HG03565 (cell line): ENCODE measurements around the gene ZNF519.
"Not testable (repeated sequence)": the region's sequence is repeated elsewhere in the genome, so short reads cannot be mapped to it uniquely, and the experiment has no call there.

Experiments
- ATAC-seq: cut with Tn5 transposase; IDR thresholded peaks from one replicate; pipeline ENCODE4 v1.9.1; 2021; ENCODE audit warnings: mild to moderate bottlenecking, moderate library complexity; ENCODE audit not compliant: unreplicated experiment

ZNF519 gene

GRCh38 chr18:14132271-14132700 lies at the start of gene ZNF519:
TSS of gene ZNF519 (minus strand) at chr18:14132435. CDS start at chr18:14132277, 158 bp downstream.
- peak; percentile 100 for ATAC-seq

GRCh38 chr18:14179306-14179705 lies 47.1 kb upstream of the ZNF519 start:
- no peak for ATAC-seq

GRCh38 chr18:14178321-14179196 lies 46.3 kb upstream of the ZNF519 start:
- ATAC-seq, result peak; percentile 96

DNA sequence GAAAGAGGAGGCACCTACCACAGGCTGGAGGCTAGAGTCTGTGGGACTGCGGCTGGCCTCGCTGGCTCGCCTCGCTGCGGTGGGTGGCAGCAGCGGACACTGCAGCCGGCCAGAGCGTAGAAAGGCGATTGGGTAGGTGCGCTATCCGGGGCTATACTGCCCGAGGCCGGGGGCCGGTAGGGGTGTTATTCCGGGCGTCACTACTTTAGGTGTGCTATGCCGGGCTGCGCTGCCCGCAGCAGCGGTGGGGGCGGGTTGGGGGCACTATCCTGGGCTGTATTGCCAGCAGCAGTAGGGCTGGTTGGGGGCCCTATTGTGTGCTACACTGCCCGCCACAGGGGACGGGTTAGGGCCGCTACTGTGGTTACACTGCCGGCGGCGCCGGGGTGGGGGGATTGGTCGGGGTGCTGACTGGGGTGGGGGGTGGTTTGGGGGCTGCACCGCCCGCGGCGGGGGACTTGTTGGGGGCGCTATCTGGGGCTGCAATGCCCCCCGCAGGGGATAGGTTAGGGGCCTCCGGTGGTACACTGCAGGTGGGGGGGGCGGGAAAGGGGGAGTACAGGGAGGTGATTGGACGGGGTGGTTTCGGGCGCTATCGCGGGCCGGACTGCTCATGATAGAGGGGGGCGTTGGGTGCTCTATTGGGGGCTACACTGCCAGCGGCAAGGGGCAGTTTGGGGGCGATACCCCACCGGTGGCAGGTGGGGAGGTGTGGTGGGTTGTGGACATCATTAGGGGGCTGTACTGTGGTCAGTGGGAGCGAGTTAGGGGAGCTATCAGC lies 45.5 kb upstream of the ZNF519 start:
- ATAC-seq, result not testable (repeated sequence)

GRCh38 chr18:14175404-14175803 lies 43.2 kb upstream of the ZNF519 start:
- not testable (repeated sequence) for ATAC-seq

GRCh38 chr18:14174706-14175085 lies 42.5 kb upstream of the ZNF519 start:
- no peak for ATAC-seq

GRCh38 chr18:14174002-14174705 lies 41.9 kb upstream of the ZNF519 start:
- not testable (repeated sequence) for ATAC-seq

- not testable (repeated sequence) for ATAC-seq
Observed at GRCh38 chr18:14173116-14173951, 41.1 kb upstream of the ZNF519 start.

- ATAC-seq, result not testable (repeated sequence)
Observed at GRCh38 chr18:14172142-14173115, 40.2 kb upstream of the ZNF519 start.

DNA sequence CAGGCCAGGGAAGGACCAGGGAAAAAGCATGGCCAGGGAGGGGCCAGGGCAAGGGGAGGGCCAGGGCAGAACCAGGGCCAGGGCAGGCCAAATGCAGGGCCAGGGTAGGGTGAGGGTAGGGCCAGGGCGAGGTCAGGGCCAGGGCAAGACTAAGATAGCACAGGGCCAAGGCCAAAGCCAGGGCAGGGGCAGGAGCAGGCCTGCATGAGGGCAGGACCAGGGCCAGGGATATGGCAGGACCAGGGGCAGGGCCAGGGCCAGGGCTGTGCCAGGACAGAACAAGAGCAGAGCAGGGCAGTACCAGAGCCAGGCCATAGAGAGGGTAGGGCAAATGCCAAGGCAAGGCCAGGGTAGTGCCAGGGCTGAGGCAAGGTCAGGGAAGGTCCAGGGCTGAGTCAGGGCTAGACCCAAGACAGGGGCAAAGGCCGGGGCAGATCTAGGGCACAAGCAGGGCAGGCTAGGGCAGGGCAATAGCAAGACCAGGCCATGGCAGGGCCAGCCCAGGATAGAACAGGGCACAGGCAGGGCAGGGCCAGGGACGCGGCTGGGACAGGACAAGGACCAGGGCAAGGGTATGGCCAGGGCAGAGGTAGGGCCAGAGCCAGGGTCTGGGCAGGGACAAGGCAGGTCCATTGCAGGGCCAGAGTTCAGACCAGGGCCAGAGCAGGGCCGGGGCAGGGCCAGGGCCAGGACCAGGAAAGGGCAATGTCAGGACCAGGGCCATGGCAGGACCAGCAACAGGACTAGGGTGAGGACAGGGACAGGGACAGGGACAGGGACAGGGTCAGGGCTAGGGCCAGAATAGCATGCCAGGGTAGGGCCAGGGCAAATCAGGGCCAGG lies 39.3 kb upstream of the ZNF519 start:
- not testable (repeated sequence) for ATAC-seq

DNA sequence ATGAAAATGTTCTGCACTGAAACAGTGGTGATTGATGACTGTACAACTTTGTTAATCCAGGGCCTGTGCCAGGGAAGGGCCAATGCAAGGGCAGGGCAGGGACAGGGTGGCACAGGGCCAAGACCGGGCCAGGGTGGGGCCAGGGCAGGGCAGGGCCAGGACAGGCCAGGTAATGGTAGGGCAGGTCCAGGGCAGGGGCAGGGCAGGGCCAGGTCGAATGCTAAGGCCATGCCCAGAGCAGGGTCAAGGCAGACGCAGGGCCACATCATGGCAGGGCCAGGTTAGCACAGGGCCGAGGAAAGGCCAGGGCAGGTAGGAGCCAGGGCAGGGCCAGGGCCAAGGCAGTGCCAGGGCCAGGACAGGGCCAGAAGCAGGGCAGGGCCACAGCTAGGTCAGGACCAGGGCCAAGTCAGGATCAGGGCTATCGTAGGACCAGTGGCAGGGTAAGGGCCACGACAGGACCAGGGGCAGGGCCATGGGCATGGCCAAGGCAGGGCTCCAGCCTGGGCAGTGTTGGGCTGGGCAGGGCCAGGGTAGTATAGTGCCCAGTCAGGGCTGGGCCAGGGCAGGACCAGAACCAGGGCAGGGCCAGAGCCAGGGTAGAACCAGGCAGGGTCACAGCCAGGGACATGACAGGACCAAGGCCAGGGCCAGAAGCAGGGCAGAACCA lies 38.3 kb upstream of the ZNF519 start:
- ATAC-seq, result not testable (repeated sequence)

DNA sequence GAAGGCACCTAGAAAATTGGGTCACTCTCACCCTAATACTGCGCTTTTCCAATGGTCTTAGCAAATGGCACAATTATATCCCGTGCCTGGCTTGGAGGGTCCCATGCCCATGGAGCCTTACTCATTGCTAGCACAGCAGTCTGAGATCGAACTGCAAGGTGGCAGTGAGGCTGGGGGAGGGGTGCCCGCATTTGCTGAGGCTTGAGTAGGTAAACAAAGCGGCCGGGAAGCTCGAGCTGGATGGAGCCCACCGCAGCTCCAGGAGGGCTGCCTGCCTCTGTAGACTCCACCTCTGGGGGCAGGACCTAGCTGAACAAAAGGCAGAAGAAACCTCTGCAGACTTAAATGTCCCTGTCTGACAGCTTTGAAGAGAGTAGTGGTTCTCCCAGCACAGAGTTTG lies 30.7 kb upstream of the ZNF519 start:
- not testable (repeated sequence) for ATAC-seq

- ATAC-seq, result not testable (repeated sequence)
Observed at GRCh38 chr18:14151564-14152113, 19.4 kb upstream of the ZNF519 start.

DNA sequence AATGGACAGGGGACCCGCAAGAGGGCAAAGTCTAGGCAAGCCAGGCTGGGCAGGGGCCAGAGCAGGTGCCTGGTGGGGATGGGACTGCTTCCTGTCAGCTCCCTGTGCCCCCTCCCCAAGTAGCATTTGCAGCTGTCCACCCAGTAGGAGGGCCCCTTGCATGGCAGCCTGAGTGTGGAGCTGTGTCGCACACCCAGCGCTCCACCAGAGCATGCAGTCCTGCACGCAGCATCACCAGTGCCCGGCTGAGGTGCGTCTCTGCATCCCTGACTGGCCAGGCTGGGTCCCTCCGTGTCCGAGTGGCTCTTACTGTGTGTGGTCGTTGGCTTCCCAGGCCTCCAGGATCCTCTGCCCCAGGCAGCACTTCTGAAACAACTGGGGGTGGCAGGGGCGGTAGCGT lies 18.5 kb upstream of the ZNF519 start:
- ATAC-seq, result not testable (repeated sequence)

DNA sequence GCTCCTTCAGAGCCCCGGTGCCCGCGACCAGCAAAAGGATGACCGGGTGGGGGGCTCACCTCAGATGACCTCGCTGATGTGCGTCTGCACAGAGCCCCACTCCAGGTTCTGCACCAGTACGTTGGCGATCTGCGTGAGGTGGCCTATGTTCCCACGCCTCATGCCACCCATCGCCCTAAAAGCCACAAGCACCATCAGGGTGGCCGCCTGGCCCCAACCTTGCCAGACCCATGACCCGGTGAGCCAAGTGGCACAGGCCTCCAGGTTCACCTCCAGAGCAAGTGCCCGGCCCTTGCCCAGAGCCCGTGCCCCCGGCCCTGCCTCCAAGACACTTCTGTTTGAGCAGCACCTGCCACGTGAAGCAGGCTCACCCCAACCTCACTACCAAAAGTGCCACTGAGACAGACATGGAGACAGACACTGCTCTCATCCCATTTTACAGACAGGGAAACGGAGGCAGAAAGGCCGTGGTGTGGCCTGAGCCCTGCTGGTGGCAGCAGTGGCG lies 17.7 kb upstream of the ZNF519 start:
- not testable (repeated sequence) for ATAC-seq

DNA sequence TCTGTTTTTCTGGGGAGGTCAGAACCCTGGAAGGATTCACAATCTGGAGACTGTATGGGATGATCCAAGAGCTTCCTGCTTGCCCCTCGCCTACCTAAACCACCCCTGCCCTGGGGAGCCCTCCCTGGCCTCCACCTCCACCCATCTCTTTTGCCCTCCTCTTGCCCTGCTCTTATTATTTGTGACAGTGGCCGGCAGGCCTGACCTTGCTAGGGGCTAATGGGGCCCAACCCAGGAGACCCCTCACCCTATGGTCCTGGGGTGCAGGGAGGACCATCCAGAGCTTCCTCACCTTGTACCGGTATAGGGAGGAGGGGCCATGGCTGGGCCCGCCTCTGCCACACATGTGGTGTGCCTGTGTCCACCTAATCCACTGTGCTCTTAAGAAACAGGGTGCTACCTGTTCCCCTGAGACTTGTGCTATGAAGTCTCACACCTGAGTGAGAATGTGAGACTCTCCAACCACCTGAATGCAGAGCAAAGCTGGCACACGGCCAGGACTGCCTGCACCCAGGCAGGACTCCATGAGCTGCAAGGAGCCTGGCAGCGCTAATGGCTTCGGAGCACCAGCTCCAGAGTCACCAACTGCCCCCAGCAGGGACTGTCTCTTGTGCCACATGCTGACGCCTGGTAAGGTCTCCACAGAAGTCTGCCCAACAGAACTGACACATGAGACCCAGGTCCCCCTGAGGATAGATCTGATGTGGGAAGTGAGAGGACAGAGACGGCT lies 17.1 kb upstream of the ZNF519 start:
- ATAC-seq, result not testable (repeated sequence)
